Spleen (tissue), 7 donors: Measurements from ENCODE around the gene CLEC3B.

Source experiments
- POLR2A ChIP-seq, 3 donors: fragments of 450-650 bp; IDR thresholded peaks; one replicate each; pipeline ENCODE4 v1.5.1; 2017; ENCODE audit warnings: antibody characterized with exemption in 3 of 3, mild to moderate bottlenecking in 1 of 3
- POLR2AphosphoS5 ChIP-seq, 3 donors: sonication (generic); formaldehyde crosslinking; IDR thresholded peaks; one replicate each; pipeline ENCODE4 v1.5.1; 2017; ENCODE audit warnings: antibody characterized with exemption in 3 of 3
- TF ChIP-seq, protein P1 (sequence below), 11 experiments: fragments of 200-600 bp in 7 of 11; fragments of 450-650 bp in 4 of 11; sonication (generic) in 4 of 11; IDR thresholded peaks in 8 of 11; conservative IDR thresholded peaks in 3 of 11; 1 replicate in 7 of 11; 2 replicates in 4 of 11; pipeline versions ENCODE4 v1.4.0 to v1.8.0; 2016 to 2021; ENCODE audit warnings: antibody characterized with exemption in 11 of 11, inconsistent platforms in 4 of 11, mild to moderate bottlenecking in 1 of 11
- donor health status: DM: no; HTN: no; CAD: no; lungs with moderate emphysema.
- donor health status: DM: no; HTN: no; CAD: no.
- donor health status: DM: no; HTN: no; CAD: no.

DNA sequence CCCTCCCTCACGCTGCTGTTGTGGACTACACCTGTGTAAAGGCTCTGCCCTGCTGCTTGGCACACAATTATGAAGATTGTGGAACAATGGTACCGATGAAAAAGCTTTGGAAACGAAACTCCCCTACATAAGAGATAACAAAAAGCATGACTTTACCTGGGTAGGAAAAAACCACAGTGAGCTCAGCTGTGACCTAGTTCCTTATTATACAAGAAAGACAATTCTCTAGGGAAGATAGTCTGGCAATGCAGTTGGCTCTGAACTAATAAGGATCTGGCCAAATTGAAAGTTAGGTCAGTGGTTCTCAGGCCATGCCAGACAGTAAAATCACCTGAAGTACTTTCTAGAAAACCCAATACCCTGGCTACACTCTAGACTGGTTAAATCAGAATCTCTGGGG is 16.1 kb downstream of the CLEC3B start:
- TF ChIP-seq, protein P1, sequence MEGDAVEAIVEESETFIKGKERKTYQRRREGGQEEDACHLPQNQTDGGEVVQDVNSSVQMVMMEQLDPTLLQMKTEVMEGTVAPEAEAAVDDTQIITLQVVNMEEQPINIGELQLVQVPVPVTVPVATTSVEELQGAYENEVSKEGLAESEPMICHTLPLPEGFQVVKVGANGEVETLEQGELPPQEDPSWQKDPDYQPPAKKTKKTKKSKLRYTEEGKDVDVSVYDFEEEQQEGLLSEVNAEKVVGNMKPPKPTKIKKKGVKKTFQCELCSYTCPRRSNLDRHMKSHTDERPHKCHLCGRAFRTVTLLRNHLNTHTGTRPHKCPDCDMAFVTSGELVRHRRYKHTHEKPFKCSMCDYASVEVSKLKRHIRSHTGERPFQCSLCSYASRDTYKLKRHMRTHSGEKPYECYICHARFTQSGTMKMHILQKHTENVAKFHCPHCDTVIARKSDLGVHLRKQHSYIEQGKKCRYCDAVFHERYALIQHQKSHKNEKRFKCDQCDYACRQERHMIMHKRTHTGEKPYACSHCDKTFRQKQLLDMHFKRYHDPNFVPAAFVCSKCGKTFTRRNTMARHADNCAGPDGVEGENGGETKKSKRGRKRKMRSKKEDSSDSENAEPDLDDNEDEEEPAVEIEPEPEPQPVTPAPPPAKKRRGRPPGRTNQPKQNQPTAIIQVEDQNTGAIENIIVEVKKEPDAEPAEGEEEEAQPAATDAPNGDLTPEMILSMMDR (IDR thresholded peaks at IDR 0.05 in 8 of 11, conservative IDR thresholded peaks at IDR 0.05 in 3 of 11) = no peak
- no peak for TF ChIP-seq POLR2A (IDR thresholded peaks at IDR 0.05)
- TF ChIP-seq POLR2AphosphoS5 (IDR thresholded peaks at IDR 0.05) = no peak
